ENCODE measurements around the gene GTF3A. TPM values are rescaled to one million over a fixed set of nuclear protein-coding genes. Genes with fewer than 3 reads are reported as not detected.

The GTF3A gene
- total and polyA plus RNA-seq, 2 of the 8 experiments (the other 6 are each of a cell fraction or from before 2014, with no cell fraction given) = 41.6 to 96.5 TPM

DNA sequence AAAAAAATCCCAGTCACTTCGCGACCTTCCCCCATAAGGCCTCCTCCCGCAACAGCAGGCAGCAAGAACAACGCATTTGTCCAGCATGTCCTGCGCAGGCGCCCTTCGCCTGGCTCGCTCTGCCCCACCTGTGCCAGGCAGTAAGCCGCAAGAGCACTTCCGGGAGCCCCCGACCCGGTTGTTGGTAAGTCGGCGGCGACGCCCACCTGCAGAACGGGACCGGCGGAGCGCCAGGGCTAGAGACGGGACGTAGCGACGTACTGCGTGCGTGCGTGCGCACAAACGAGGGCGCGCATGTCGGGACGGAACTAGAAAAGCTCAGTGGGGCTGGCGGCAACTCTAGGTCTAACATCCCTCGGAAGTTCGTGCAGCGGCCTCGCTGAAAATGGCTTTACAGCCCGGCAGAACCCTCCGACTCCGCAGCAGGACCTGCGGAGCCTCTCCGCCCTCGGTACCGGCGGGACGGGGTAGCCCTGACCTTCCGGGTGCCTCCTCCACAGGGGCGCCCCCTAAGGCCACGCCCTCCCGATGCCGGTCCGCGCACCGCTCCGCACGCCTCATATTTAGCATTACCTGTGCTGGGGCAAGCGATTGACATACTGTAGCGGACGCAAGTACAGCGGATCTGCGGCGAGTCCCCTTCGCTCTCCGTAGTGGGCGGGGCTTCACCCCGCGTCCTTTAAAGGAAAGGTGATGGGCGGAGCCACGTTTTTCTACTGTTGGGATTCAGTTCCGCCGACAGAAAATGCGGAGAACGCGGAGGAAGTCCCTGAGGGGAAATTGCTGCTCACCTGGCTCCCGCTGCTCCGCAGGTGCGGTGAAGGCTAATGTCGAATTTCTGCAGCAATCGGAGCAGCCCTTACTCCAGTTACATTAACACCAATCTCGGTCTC lies 25.8 kb downstream of the GTF3A start, which contains the start of gene MTIF3 (continued):
- TF ChIP-seq, protein P1, sequence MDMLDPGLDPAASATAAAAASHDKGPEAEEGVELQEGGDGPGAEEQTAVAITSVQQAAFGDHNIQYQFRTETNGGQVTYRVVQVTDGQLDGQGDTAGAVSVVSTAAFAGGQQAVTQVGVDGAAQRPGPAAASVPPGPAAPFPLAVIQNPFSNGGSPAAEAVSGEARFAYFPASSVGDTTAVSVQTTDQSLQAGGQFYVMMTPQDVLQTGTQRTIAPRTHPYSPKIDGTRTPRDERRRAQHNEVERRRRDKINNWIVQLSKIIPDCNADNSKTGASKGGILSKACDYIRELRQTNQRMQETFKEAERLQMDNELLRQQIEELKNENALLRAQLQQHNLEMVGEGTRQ (IDR thresholded peaks at IDR 0.05; ENCODE audit: low read length) = no peak
- TF ChIP-seq, protein P2, sequence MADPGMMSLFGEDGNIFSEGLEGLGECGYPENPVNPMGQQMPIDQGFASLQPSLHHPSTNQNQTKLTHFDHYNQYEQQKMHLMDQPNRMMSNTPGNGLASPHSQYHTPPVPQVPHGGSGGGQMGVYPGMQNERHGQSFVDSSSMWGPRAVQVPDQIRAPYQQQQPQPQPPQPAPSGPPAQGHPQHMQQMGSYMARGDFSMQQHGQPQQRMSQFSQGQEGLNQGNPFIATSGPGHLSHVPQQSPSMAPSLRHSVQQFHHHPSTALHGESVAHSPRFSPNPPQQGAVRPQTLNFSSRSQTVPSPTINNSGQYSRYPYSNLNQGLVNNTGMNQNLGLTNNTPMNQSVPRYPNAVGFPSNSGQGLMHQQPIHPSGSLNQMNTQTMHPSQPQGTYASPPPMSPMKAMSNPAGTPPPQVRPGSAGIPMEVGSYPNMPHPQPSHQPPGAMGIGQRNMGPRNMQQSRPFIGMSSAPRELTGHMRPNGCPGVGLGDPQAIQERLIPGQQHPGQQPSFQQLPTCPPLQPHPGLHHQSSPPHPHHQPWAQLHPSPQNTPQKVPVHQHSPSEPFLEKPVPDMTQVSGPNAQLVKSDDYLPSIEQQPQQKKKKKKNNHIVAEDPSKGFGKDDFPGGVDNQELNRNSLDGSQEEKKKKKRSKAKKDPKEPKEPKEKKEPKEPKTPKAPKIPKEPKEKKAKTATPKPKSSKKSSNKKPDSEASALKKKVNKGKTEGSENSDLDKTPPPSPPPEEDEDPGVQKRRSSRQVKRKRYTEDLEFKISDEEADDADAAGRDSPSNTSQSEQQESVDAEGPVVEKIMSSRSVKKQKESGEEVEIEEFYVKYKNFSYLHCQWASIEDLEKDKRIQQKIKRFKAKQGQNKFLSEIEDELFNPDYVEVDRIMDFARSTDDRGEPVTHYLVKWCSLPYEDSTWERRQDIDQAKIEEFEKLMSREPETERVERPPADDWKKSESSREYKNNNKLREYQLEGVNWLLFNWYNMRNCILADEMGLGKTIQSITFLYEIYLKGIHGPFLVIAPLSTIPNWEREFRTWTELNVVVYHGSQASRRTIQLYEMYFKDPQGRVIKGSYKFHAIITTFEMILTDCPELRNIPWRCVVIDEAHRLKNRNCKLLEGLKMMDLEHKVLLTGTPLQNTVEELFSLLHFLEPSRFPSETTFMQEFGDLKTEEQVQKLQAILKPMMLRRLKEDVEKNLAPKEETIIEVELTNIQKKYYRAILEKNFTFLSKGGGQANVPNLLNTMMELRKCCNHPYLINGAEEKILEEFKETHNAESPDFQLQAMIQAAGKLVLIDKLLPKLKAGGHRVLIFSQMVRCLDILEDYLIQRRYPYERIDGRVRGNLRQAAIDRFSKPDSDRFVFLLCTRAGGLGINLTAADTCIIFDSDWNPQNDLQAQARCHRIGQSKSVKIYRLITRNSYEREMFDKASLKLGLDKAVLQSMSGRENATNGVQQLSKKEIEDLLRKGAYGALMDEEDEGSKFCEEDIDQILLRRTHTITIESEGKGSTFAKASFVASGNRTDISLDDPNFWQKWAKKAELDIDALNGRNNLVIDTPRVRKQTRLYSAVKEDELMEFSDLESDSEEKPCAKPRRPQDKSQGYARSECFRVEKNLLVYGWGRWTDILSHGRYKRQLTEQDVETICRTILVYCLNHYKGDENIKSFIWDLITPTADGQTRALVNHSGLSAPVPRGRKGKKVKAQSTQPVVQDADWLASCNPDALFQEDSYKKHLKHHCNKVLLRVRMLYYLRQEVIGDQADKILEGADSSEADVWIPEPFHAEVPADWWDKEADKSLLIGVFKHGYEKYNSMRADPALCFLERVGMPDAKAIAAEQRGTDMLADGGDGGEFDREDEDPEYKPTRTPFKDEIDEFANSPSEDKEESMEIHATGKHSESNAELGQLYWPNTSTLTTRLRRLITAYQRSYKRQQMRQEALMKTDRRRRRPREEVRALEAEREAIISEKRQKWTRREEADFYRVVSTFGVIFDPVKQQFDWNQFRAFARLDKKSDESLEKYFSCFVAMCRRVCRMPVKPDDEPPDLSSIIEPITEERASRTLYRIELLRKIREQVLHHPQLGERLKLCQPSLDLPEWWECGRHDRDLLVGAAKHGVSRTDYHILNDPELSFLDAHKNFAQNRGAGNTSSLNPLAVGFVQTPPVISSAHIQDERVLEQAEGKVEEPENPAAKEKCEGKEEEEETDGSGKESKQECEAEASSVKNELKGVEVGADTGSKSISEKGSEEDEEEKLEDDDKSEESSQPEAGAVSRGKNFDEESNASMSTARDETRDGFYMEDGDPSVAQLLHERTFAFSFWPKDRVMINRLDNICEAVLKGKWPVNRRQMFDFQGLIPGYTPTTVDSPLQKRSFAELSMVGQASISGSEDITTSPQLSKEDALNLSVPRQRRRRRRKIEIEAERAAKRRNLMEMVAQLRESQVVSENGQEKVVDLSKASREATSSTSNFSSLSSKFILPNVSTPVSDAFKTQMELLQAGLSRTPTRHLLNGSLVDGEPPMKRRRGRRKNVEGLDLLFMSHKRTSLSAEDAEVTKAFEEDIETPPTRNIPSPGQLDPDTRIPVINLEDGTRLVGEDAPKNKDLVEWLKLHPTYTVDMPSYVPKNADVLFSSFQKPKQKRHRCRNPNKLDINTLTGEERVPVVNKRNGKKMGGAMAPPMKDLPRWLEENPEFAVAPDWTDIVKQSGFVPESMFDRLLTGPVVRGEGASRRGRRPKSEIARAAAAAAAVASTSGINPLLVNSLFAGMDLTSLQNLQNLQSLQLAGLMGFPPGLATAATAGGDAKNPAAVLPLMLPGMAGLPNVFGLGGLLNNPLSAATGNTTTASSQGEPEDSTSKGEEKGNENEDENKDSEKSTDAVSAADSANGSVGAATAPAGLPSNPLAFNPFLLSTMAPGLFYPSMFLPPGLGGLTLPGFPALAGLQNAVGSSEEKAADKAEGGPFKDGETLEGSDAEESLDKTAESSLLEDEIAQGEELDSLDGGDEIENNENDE (IDR thresholded peaks at IDR 0.05; ENCODE audit: insufficient replicate concordance, low read length) = no peak
- TF ChIP-seq RBBP5 (IDR thresholded peaks at IDR 0.05; ENCODE audit: borderline replicate concordance, low read depth, low read length) = peak; percentile 56; the same call in 1 of the 2 replicates
- no peak for TF ChIP-seq EZH2 (IDR thresholded peaks at IDR 0.05; ENCODE audit: low read depth, low read length, severe bottlenecking)
- TF ChIP-seq CBX8 (IDR thresholded peaks at IDR 0.05; ENCODE audit: borderline replicate concordance, low read depth, low read length) = no peak
- no peak for TF ChIP-seq BRCA1 (IDR thresholded peaks at IDR 0.05; ENCODE audit: low read depth, low read length)
- TF ChIP-seq CHD2 (IDR thresholded peaks at IDR 0.05; ENCODE audit: low read length) = no peak
- no peak for TF ChIP-seq CTBP2 (IDR thresholded peaks at IDR 0.05; ENCODE audit: borderline replicate concordance, insufficient read depth, insufficient read length, low read length)
